OCI-LY1 (cell line): ENCODE data around the gene FRMD5.

Experiments
- CTCF ChIP-seq: fragments of 200-600 bp; sonication (generic), shearing (Covaris generic); IDR thresholded peaks from 2 replicates; pipeline ENCODE4 v1.5.1; 2017; ENCODE audit warnings: mild to moderate bottlenecking, antibody characterized with exemption, low read length, moderate library complexity, mixed read lengths
- EZH2 ChIP-seq: fragments of 200-600 bp; sonication (generic), shearing (Covaris generic); IDR thresholded peaks from 2 replicates; pipeline ENCODE4 v1.8.0; 2017; ENCODE audit warnings: borderline replicate concordance, mixed run types, mild to moderate bottlenecking, antibody characterized with exemption, low read length, moderate library complexity, mixed read lengths

DNA sequence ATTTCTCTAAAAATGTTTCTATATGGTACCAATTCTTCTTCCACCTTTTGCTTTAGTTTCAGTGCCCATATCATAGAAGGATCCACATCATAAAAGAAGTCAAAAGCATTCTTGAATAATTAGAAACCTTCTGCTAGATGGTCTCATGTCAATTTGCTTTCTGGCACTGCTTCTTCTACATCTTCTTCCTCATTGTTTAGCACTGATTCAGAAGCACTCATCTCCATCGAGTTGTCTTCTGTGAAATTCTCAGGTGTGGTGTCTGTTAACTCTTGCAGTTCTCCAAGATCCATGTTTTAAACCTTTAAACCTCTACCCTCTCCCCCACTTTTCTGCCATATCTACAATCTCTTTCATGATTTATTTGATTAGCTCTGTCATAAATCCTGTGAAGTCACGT, 213.5 kb downstream of the FRMD5 start:
- no peak for TF ChIP-seq CTCF
- no peak for TF ChIP-seq EZH2
